ENCODE results near the gene FDXACB1. TPM values are rescaled to one million over a fixed set of nuclear protein-coding genes. Genes with fewer than 3 reads are reported as not detected.

Gene FDXACB1
- total RNA-seq, 1 donor from 2014 or later, result 2.5 TPM

- Mint-ChIP-seq H3K9me3 (ENCODE audit: unreplicated experiment) (no peaks in the 10 kb centered on the region), H3K4me1 (ENCODE audit: unreplicated experiment) (peaks cover 39% of the 10 kb centered on the region), H3K4me3 (ENCODE audit: unreplicated experiment) (no peak overlapping the region), H3K36me3 (ENCODE audit: unreplicated experiment) (peaks cover 27% of the 10 kb centered on the region), H3K27ac (ENCODE audit: unreplicated experiment) (no peak overlapping the region), H3K27me3 (ENCODE audit: unreplicated experiment) (no peaks in the 10 kb centered on the region)
- no peak for DNase-seq (ENCODE audit: extremely low spot score, unreplicated experiment)
- no peak for TF ChIP-seq CTCF (IDR thresholded peaks at IDR 0.05)
These were observed 41.5 kb downstream of the FDXACB1 start for GRCh38 chr11:111837366-111837891.

GRCh38 chr11:111836721-111837120 lies 42.2 kb downstream of the FDXACB1 start:
- H3K4me1 Mint-ChIP-seq (ENCODE audit: unreplicated experiment), result peaks cover 39% of the 10 kb centered on the region
- no peaks in the 10 kb centered on the region for H3K9me3 Mint-ChIP-seq (ENCODE audit: unreplicated experiment)
- no peaks in the 10 kb centered on the region for H3K27me3 Mint-ChIP-seq (ENCODE audit: unreplicated experiment)
- TF ChIP-seq CTCF (IDR thresholded peaks at IDR 0.05), result no peak
- no peak for DNase-seq (ENCODE audit: extremely low spot score, unreplicated experiment)
- H3K36me3 Mint-ChIP-seq (ENCODE audit: unreplicated experiment), result peaks cover 28% of the 10 kb centered on the region
- H3K27ac Mint-ChIP-seq (ENCODE audit: unreplicated experiment), result no peak overlapping the region
- no peak overlapping the region for H3K4me3 Mint-ChIP-seq (ENCODE audit: unreplicated experiment)

GRCh38 chr11:111836162-111836561 lies 42.8 kb downstream of the FDXACB1 start:
- Mint-ChIP-seq H3K27ac (ENCODE audit: unreplicated experiment) (peak overlapping the region; percentile 65), H3K4me1 (ENCODE audit: unreplicated experiment) (peaks cover 33% of the 10 kb centered on the region), H3K36me3 (ENCODE audit: unreplicated experiment) (peaks cover 30% of the 10 kb centered on the region), H3K4me3 (ENCODE audit: unreplicated experiment) (no peak overlapping the region), H3K27me3 (ENCODE audit: unreplicated experiment) (no peaks in the 10 kb centered on the region), H3K9me3 (ENCODE audit: unreplicated experiment) (no peaks in the 10 kb centered on the region)
- no peak for TF ChIP-seq CTCF (IDR thresholded peaks at IDR 0.05)
- DNase-seq (ENCODE audit: extremely low spot score, unreplicated experiment), result no peak

- Mint-ChIP-seq H3K4me1 (ENCODE audit: unreplicated experiment) (peaks cover 31% of the 10 kb centered on the region), H3K36me3 (ENCODE audit: unreplicated experiment) (peaks cover 30% of the 10 kb centered on the region), H3K4me3 (ENCODE audit: unreplicated experiment) (no peak overlapping the region), H3K27me3 (ENCODE audit: unreplicated experiment) (no peaks in the 10 kb centered on the region), H3K9me3 (ENCODE audit: unreplicated experiment) (no peaks in the 10 kb centered on the region), H3K27ac (ENCODE audit: unreplicated experiment) (peak overlapping the region; percentile 65)
- no peak for DNase-seq (ENCODE audit: extremely low spot score, unreplicated experiment)
- TF ChIP-seq CTCF (IDR thresholded peaks at IDR 0.05), result no peak
These were observed 43.3 kb downstream of the FDXACB1 start for GRCh38 chr11:111835665-111836064.

- Mint-ChIP-seq H3K27ac (ENCODE audit: unreplicated experiment) (peak overlapping the region; percentile 43), H3K4me1 (ENCODE audit: unreplicated experiment) (peaks cover 23% of the 10 kb centered on the region), H3K9me3 (ENCODE audit: unreplicated experiment) (no peaks in the 10 kb centered on the region), H3K36me3 (ENCODE audit: unreplicated experiment) (peaks cover 37% of the 10 kb centered on the region), H3K4me3 (ENCODE audit: unreplicated experiment) (no peak overlapping the region), H3K27me3 (ENCODE audit: unreplicated experiment) (no peaks in the 10 kb centered on the region)
- TF ChIP-seq CTCF (IDR thresholded peaks at IDR 0.05), result no peak
- no peak for DNase-seq (ENCODE audit: extremely low spot score, unreplicated experiment)
These were observed 44.4 kb downstream of the FDXACB1 start for GRCh38 chr11:111834432-111835163.

Data from osteocyte (in vitro differentiated cells).